GM23338 (cell line): Measurements from ENCODE around the gene ABHD17A. TPM values are rescaled to one million over a fixed set of nuclear protein-coding genes. Genes with fewer than 3 reads are reported as not detected.

Experiments used
- ATAC-seq: fragments of 200-7000 bp; cut with Tn5 transposase; 3 replicates; pipeline ENCODE4 v1.9.1; 2020
- DNase-seq: peaks from one replicate; pipeline ENCODE4 v3.0.0-alpha.2; 2015; ENCODE audit warnings: low spot score
- H2AFZ ChIP-seq: fragments of 200-600 bp; sonication (generic); 2 replicates; pipeline ENCODE4 v1.8.0; 2016; ENCODE audit warnings: antibody characterized with exemption, mild to moderate bottlenecking, moderate library complexity
- H3F3A ChIP-seq: fragments of 200-600 bp; sonication (generic); replicated peaks from 2 replicates; pipeline ENCODE4 v1.8.0; 2017; ENCODE audit warnings: antibody characterized with exemption, mixed run types, low read depth
- H3K27ac ChIP-seq: fragments of 200-600 bp; sonication (generic); 2 replicates; pipeline ENCODE4 v1.6.1; 2016; ENCODE audit warnings: low read depth
- H3K27me3 ChIP-seq: fragments of 200-600 bp; sonication (generic); 2 replicates; pipeline ENCODE4 v1.8.0; 2016; ENCODE audit warnings: mild to moderate bottlenecking, mixed run types, moderate library complexity; ENCODE audit not compliant: insufficient read depth
- H3K36me3 ChIP-seq: fragments of 200-600 bp; sonication (generic); 2 replicates; pipeline ENCODE4 v1.8.0; 2016; ENCODE audit warnings: mild to moderate bottlenecking; ENCODE audit not compliant: insufficient read depth
- H3K4me1 ChIP-seq: fragments of 200-600 bp; sonication (generic); 2 replicates; pipeline ENCODE4 v1.8.0; 2016; ENCODE audit warnings: mild to moderate bottlenecking, moderate library complexity; ENCODE audit not compliant: insufficient read depth
- H3K4me2 ChIP-seq: fragments of 200-600 bp; sonication (generic); 2 replicates; pipeline ENCODE4 v1.7.1; 2017; ENCODE audit warnings: mixed run types
- H3K4me3 ChIP-seq: fragments of 200-600 bp; sonication (generic); 2 replicates; pipeline ENCODE4 v1.6.1; 2016; ENCODE audit warnings: mixed run types
- H3K79me2 ChIP-seq: fragments of 200-600 bp; sonication (generic); replicated peaks from 2 replicates; pipeline ENCODE4 v1.8.0; 2017; ENCODE audit warnings: mild to moderate bottlenecking; ENCODE audit not compliant: insufficient read depth
- H3K9me2 ChIP-seq: fragments of 200-600 bp; sonication (generic); 2 replicates; pipeline ENCODE4 v1.8.0; 2017; ENCODE audit not compliant: insufficient read depth
- H4K20me1 ChIP-seq: fragments of 200-600 bp; sonication (generic); replicated peaks from 2 replicates; pipeline ENCODE4 v1.8.0; 2017; ENCODE audit warnings: mild to moderate bottlenecking; ENCODE audit not compliant: insufficient read depth
- H3K27ac Mint-ChIP-seq: 2 replicates; pipeline ENCODE4 v1.8.0; 2020; ENCODE audit warnings: inconsistent platforms, mild to moderate bottlenecking, moderate library complexity, mixed read lengths
- H3K27me3 Mint-ChIP-seq: 3 replicates; pipeline ENCODE4 v1.8.0; 2022; ENCODE audit warnings: low read depth, mild to moderate bottlenecking, moderate library complexity, mixed read lengths, inconsistent platforms; ENCODE audit not compliant: insufficient read depth, poor library complexity
- H3K36me3 Mint-ChIP-seq: 3 replicates; pipeline ENCODE4 v1.8.0; 2021; ENCODE audit warnings: low read depth, mild to moderate bottlenecking, inconsistent platforms, moderate library complexity, mixed read lengths
- H3K4me1 Mint-ChIP-seq: 3 replicates; pipeline ENCODE4 v1.8.0; 2020; ENCODE audit warnings: mild to moderate bottlenecking, inconsistent platforms, mixed read lengths
- H3K4me3 Mint-ChIP-seq: 3 replicates; pipeline ENCODE4 v1.8.0; 2021; ENCODE audit warnings: moderate library complexity, mild to moderate bottlenecking, inconsistent platforms, mixed read lengths
- H3K9me3 Mint-ChIP-seq: 3 replicates; pipeline ENCODE4 v1.8.0; 2020; ENCODE audit warnings: moderate library complexity, mild to moderate bottlenecking, inconsistent platforms, mixed read lengths
- CREB1 ChIP-seq: fragments of 250-450 bp; sonication (Bioruptor Pico); IDR thresholded peaks from 2 replicates; pipeline ENCODE4 v1.5.0; 2020; ENCODE audit warnings: low read depth, mild to moderate bottlenecking, moderate library complexity
- CTCF ChIP-seq, 2 experiments: fragments of 200-600 bp in 1 of 2; sonication (generic) in 1 of 2; conservative IDR thresholded peaks; 2 replicates each; pipeline versions ENCODE4 v1.5.1 to v1.6.1; 2016 to 2017; ENCODE audit warnings: antibody characterized with exemption in 2 of 2, low read depth in 2 of 2, mild to moderate bottlenecking in 2 of 2, moderate library complexity in 1 of 2
- EZH2 ChIP-seq: fragments of 200-600 bp; sonication (generic); IDR thresholded peaks from one replicate; pipeline ENCODE4 v1.8.0; 2017; ENCODE audit warnings: antibody characterized with exemption, mild to moderate bottlenecking, low read depth; ENCODE audit not compliant: unreplicated experiment
- EZH2phosphoT487 ChIP-seq: fragments of 200-600 bp; sonication (generic); IDR thresholded peaks from one replicate; pipeline ENCODE4 v1.8.1; 2018; ENCODE audit warnings: antibody characterized with exemption; ENCODE audit not compliant: unreplicated experiment
- JUNB ChIP-seq: IDR thresholded peaks from one replicate; pipeline ENCODE4 v1.6.1; 2016; ENCODE audit warnings: antibody characterized with exemption; ENCODE audit not compliant: unreplicated experiment
- POLR2AphosphoS5 ChIP-seq: IDR thresholded peaks from 2 replicates; pipeline ENCODE4 v1.6.1; 2016; ENCODE audit warnings: antibody characterized with exemption, low read depth
- REST ChIP-seq: IDR thresholded peaks from one replicate; pipeline ENCODE4 v1.6.1; 2018; ENCODE audit warnings: antibody characterized with exemption; ENCODE audit not compliant: unreplicated experiment
- ZNF331 ChIP-seq: fragments of 250-450 bp; sonication (Bioruptor Pico); IDR thresholded peaks from 2 replicates; pipeline ENCODE4 v1.5.0; 2020; ENCODE audit warnings: low read depth, mild to moderate bottlenecking, moderate library complexity
- ZNF462 ChIP-seq: fragments of 250-450 bp; sonication (Bioruptor Pico); IDR thresholded peaks from 2 replicates; pipeline ENCODE4 v1.5.0; 2020; ENCODE audit warnings: mild to moderate bottlenecking, moderate library complexity
- polyA plus RNA-seq: library from polyadenylated mRNA; unstranded; fragments of >200 nt; fragmentation: Nextera tagmentation; extraction: Ambion mirVana; gene quantifications from 2 replicates; pipeline ENCODE4 v1.2.1, GENCODE V29; 2016
- total RNA-seq: library from RNA; depleted of rRNA; stranded (reverse); fragments of >200 nt; shearing (Covaris generic); gene quantifications from 2 replicates; pipeline ENCODE4 v1.2.3, GENCODE V29; 2014
- TF ChIP-seq, protein P1 (sequence below): IDR thresholded peaks from 2 replicates; pipeline ENCODE4 v1.6.1; 2016; ENCODE audit warnings: antibody characterized with exemption

ABHD17A gene
- total and polyA plus RNA-seq, 2 experiments from 2014 or later: 34.2 to 99.9 TPM

- Histone ChIP-seq H3K4me1 (peaks cover 16% of the 10 kb centered on the region), H3K79me2 (peaks cover 31% of the 10 kb centered on the region), H3K36me3 (no peaks in the 10 kb centered on the region), H2AFZ (0 out of 2 replicates have a peak overlapping the region, but pooled peaks have one; percentile 59), H3K27me3 (no peaks in the 10 kb centered on the region), H3F3A (peaks cover 9% of the 10 kb centered on the region; the same call in 1 of the 2 replicates), H3K4me2 (peak overlapping the region; percentile 99), H3K27ac (no peak overlapping the region), H3K9me2 (no peaks in the 10 kb centered on the region), H3K4me3 (peak overlapping the region; percentile 93), H4K20me1 (no peaks in the 10 kb centered on the region; the same call in 1 of the 2 replicates)
- peaks cover 5% of the 10 kb centered on the region for H3K27me3 Mint-ChIP-seq
- peaks cover 4% of the 10 kb centered on the region; the same call in 2 of the 3 replicates for H3K36me3 Mint-ChIP-seq
- no peaks in the 10 kb centered on the region for H3K9me3 Mint-ChIP-seq
- H3K4me1 Mint-ChIP-seq: peaks cover 16% of the 10 kb centered on the region
- H3K27ac Mint-ChIP-seq: peak overlapping the region; percentile 95
- DNase-seq (peak; percentile 97), ATAC-seq (peak; percentile 88)
- peak overlapping the region; percentile 98 for H3K4me3 Mint-ChIP-seq
- TF ChIP-seq REST: no peak
- peak; percentile 80 for TF ChIP-seq CREB1 (CRISPR knock-in tag)
- TF ChIP-seq, protein P1, sequence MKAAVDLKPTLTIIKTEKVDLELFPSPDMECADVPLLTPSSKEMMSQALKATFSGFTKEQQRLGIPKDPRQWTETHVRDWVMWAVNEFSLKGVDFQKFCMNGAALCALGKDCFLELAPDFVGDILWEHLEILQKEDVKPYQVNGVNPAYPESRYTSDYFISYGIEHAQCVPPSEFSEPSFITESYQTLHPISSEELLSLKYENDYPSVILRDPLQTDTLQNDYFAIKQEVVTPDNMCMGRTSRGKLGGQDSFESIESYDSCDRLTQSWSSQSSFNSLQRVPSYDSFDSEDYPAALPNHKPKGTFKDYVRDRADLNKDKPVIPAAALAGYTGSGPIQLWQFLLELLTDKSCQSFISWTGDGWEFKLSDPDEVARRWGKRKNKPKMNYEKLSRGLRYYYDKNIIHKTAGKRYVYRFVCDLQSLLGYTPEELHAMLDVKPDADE: peak; percentile 80
- TF ChIP-seq ZNF331 (CRISPR knock-in tag): no peak
- TF ChIP-seq JUNB: no peak
- TF ChIP-seq ZNF462 (CRISPR knock-in tag): no peak
- TF ChIP-seq EZH2: no peak
- TF ChIP-seq CTCF (conservative IDR thresholded peaks at IDR 0.05; ENCODE audit: low read depth in 2 of 2): 0 out of 4 replicates have a peak, but pooled peaks of 1 of the 2 experiments have one; percentile 46
- no peak for TF ChIP-seq EZH2phosphoT487
- TF ChIP-seq POLR2AphosphoS5: peak; percentile 95
Measured at GRCh38 chr19:1875646-1876495, 9.4 kb downstream of the ABHD17A start.
